H1 (cell line): ENCODE results near the gene DAND5. TPM values are rescaled to one million over a fixed set of nuclear protein-coding genes. Genes with fewer than 3 reads are reported as not detected.

Experiments used
- CTCF ChIA-PET: fragments of 300-600 bp; sonication (Branson Sonifier 250); formaldehyde crosslinking; loops from one replicate; lab custom pipeline; 2021; ENCODE audit not compliant: partially characterized antibody; lab: Charles Lee
- POLR2A ChIA-PET: fragments of 300-600 bp; sonication (Branson Sonifier 250); formaldehyde crosslinking; loops from one replicate; lab custom pipeline; 2021; ENCODE audit warnings: inconsistent platforms; ENCODE audit not compliant: partially characterized antibody; lab: Charles Lee
- DNase-seq, 2 experiments: peaks; one replicate each; pipeline versions ENCODE4 v3.0.0 to v3.0.0-alpha.2; 2010 to 2022; ENCODE audit warnings: low spot score in 2 of 2, low read depth in 1 of 2, mixed read lengths in 1 of 2
- FAIRE-seq: peaks from 2 replicates; lab custom pipeline; 2011; peaks lifted over from hg19 to GRCh38; lab: Jason Lieb, UNC
- H2AFZ ChIP-seq: 2 replicates; pipeline ENCODE4 v1.8.1; 2012; ENCODE audit warnings: low read length, inconsistent platforms
- H2AK5ac ChIP-seq: 2 replicates; pipeline ENCODE4 v1.6.1; 2013; ENCODE audit warnings: low read depth, low read length
- H2BK120ac ChIP-seq: replicated peaks from 2 replicates; pipeline ENCODE3; 2013; ENCODE audit warnings: low read depth, low read length, inconsistent platforms
- H2BK12ac ChIP-seq: 2 replicates; pipeline ENCODE4 v1.6.1; 2013; ENCODE audit warnings: low read depth, low read length
- H2BK15ac ChIP-seq: 2 replicates; pipeline ENCODE4 v1.6.1; 2013; ENCODE audit warnings: low read length
- H2BK20ac ChIP-seq: 2 replicates; pipeline ENCODE4 v1.6.1; 2013; ENCODE audit warnings: low read length
- H2BK5ac ChIP-seq: 2 replicates; pipeline ENCODE4 v1.6.1; 2013; ENCODE audit warnings: low read depth, low read length
- H3K14ac ChIP-seq: 2 replicates; pipeline ENCODE4 v1.6.1; 2013; ENCODE audit warnings: inconsistent platforms; ENCODE audit not compliant: insufficient read length
- H3K18ac ChIP-seq: 2 replicates; pipeline ENCODE4 v1.6.1; 2013; ENCODE audit warnings: low read length; ENCODE audit errors: extremely low read depth
- H3K23ac ChIP-seq: 2 replicates; pipeline ENCODE4 v1.6.1; 2013; ENCODE audit warnings: inconsistent platforms; ENCODE audit not compliant: insufficient read length
- H3K23me2 ChIP-seq: 2 replicates; pipeline ENCODE4 v1.6.1; 2013; ENCODE audit warnings: low read depth, low read length
- H3K27ac ChIP-seq: 2 replicates; pipeline ENCODE4 v1.6.1; 2011; ENCODE audit warnings: low read depth, low read length, inconsistent platforms
- H3K27me3 ChIP-seq, 4 experiments: replicated peaks in 1 of 4; 1 replicate in 1 of 4; 2 replicates in 3 of 4; pipeline versions ENCODE4 v1.6.1 to v1.8.1; 2011 to 2013; ENCODE audit warnings: low read length in 3 of 4, mild to moderate bottlenecking in 3 of 4, inconsistent platforms in 2 of 4, mixed read lengths in 2 of 4, moderate library complexity in 1 of 4; ENCODE audit not compliant: control insufficient read depth in 3 of 4, insufficient read depth in 3 of 4; ENCODE audit errors: extremely low read depth in 1 of 4
- H3K36me3 ChIP-seq, 4 experiments: 2 replicates each; pipeline versions ENCODE4 v1.6.1 to v1.8.1; 2011 to 2013; ENCODE audit warnings: mild to moderate bottlenecking in 4 of 4, low read length in 3 of 4, moderate library complexity in 2 of 4, control low read depth in 1 of 4, inconsistent platforms in 1 of 4; ENCODE audit not compliant: insufficient read depth in 4 of 4, control insufficient read depth in 2 of 4
- H3K4ac ChIP-seq: replicated peaks from 2 replicates; pipeline ENCODE3; 2013; ENCODE audit warnings: low read length, low read depth, mixed read lengths, inconsistent platforms; ENCODE audit not compliant: insufficient read length
- H3K4me1 ChIP-seq, 4 experiments: replicated peaks in 1 of 4; 1 replicate in 1 of 4; 2 replicates in 3 of 4; pipeline versions ENCODE4 v1.6.1 to v1.8.1; 2011 to 2013; ENCODE audit warnings: low read length in 3 of 4, inconsistent platforms in 2 of 4, mixed read lengths in 1 of 4; ENCODE audit not compliant: insufficient read depth in 4 of 4, control insufficient read depth in 3 of 4
- H3K4me2 ChIP-seq, 2 experiments: 2 replicates each; pipeline versions ENCODE4 v1.6.1 to v1.8.1; 2011 to 2013; ENCODE audit warnings: low read depth in 2 of 2, low read length in 2 of 2, control low read depth in 1 of 2, inconsistent platforms in 1 of 2, mild to moderate bottlenecking in 1 of 2; ENCODE audit not compliant: insufficient read depth in 1 of 2
- H3K4me3 ChIP-seq, 4 experiments: fragments of 200-600, 300-600 bp in 1 of 4; sonication (generic), shearing (Covaris generic), sonication (Bioruptor Twin) in 1 of 4; 2 replicates each; pipeline versions ENCODE4 v1.5.1 to v1.8.1; 2011 to 2016; ENCODE audit warnings: low read length in 4 of 4, low read depth in 3 of 4, control low read depth in 2 of 4, inconsistent platforms in 2 of 4, mild to moderate bottlenecking in 2 of 4, mixed read lengths in 1 of 4, moderate library complexity in 1 of 4; ENCODE audit not compliant: insufficient read depth in 2 of 4; ENCODE audit errors: extremely low read depth in 1 of 4
- H3K56ac ChIP-seq: replicated peaks from 2 replicates; pipeline ENCODE3; 2013; ENCODE audit warnings: low read depth, mild to moderate bottlenecking, mixed read lengths, low read length, inconsistent platforms; ENCODE audit not compliant: insufficient read length
- H3K79me1 ChIP-seq: 2 replicates; pipeline ENCODE4 v1.6.1; 2013; ENCODE audit warnings: low read depth, low read length, control low read depth
- H3K79me2 ChIP-seq, 2 experiments: 2 replicates each; pipeline versions ENCODE4 v1.6.1 to v1.8.1; 2012 to 2013; ENCODE audit warnings: low read length in 2 of 2, mild to moderate bottlenecking in 2 of 2, inconsistent platforms in 1 of 2; ENCODE audit not compliant: insufficient read depth in 2 of 2, control insufficient read depth in 1 of 2
- H3K9ac ChIP-seq, 4 experiments: replicated peaks in 1 of 4; 1 replicate in 1 of 4; 2 replicates in 3 of 4; pipeline versions ENCODE4 v1.6.1 to v1.8.1; 2011 to 2013; ENCODE audit warnings: low read depth in 3 of 4, low read length in 3 of 4, control low read depth in 2 of 4, mild to moderate bottlenecking in 2 of 4, moderate library complexity in 2 of 4, inconsistent platforms in 1 of 4; ENCODE audit errors: extremely low read depth in 1 of 4
- H3K9me3 ChIP-seq, 2 experiments: 2 replicates each; pipeline versions ENCODE4 v1.6.1 to v1.8.1; 2012 to 2013; ENCODE audit warnings: mild to moderate bottlenecking in 2 of 2, moderate library complexity in 2 of 2, control low read depth in 1 of 2, inconsistent platforms in 1 of 2, low read depth in 1 of 2, low read length in 1 of 2, mixed read lengths in 1 of 2; ENCODE audit not compliant: insufficient read depth in 2 of 2
- H4K20me1 ChIP-seq, 2 experiments: replicated peaks in 1 of 2; 2 replicates each; pipeline versions ENCODE3 to v1.8.1; 2011 to 2013; ENCODE audit warnings: inconsistent platforms in 2 of 2, low read length in 2 of 2, mild to moderate bottlenecking in 1 of 2; ENCODE audit not compliant: insufficient read depth in 2 of 2, control insufficient read depth in 1 of 2
- H4K5ac ChIP-seq: 2 replicates; pipeline ENCODE4 v1.6.1; 2013; ENCODE audit warnings: low read length, low read depth, mixed read lengths, inconsistent platforms; ENCODE audit not compliant: insufficient read length
- H4K8ac ChIP-seq: 2 replicates; pipeline ENCODE4 v1.8.0; 2013; ENCODE audit warnings: mild to moderate bottlenecking, moderate library complexity, low read length, inconsistent platforms; ENCODE audit not compliant: insufficient read depth; ENCODE audit errors: extremely low read depth
- H4K91ac ChIP-seq: replicated peaks from 2 replicates; pipeline ENCODE3; 2013; ENCODE audit warnings: low read length, mixed read lengths, inconsistent platforms; ENCODE audit not compliant: insufficient read length
- CEBPB ChIP-seq: IDR thresholded peaks from 2 replicates; pipeline ENCODE4 v1.6.1; 2012; ENCODE audit warnings: low read depth, low read length
- CREB1 ChIP-seq: IDR thresholded peaks from 2 replicates; pipeline ENCODE4 v1.6.1; 2012; ENCODE audit warnings: inconsistent platforms
- NANOG ChIP-seq: IDR thresholded peaks from 2 replicates; pipeline ENCODE4 v1.6.1; 2011; ENCODE audit warnings: low read length, low read depth, mild to moderate bottlenecking, inconsistent platforms; ENCODE audit not compliant: insufficient read depth, poor library complexity, severe bottlenecking
- PHF8 ChIP-seq: fragments of 200-600 bp; sonication (generic); conservative IDR thresholded peaks from 2 replicates; pipeline ENCODE4 v1.7.1; 2012; ENCODE audit warnings: low read depth, mild to moderate bottlenecking, inconsistent platforms, low read length, moderate library complexity
- RXRA ChIP-seq: IDR thresholded peaks from 2 replicates; pipeline ENCODE4 v1.6.1; 2011; ENCODE audit warnings: low read depth, mild to moderate bottlenecking, low read length, moderate library complexity; ENCODE audit not compliant: insufficient read depth
- SP2 ChIP-seq: IDR thresholded peaks from 2 replicates; pipeline ENCODE4 v1.6.1; 2012; ENCODE audit warnings: mild to moderate bottlenecking, low read length, inconsistent platforms
- TAF7 ChIP-seq: optimal IDR thresholded peaks from 2 replicates; pipeline ENCODE3; 2011; ENCODE audit warnings: low read depth, mild to moderate bottlenecking, inconsistent platforms, low read length, moderate library complexity, borderline replicate concordance
- USF2 ChIP-seq: IDR thresholded peaks from 2 replicates; pipeline ENCODE4 v1.6.1; 2011; ENCODE audit warnings: low read length, improper control_type of control experiment
- WGBS, 2 experiments: shearing (Covaris generic) in 1 of 2; methylation state at CpG; one replicate each; pipeline versions ENCODE4 v1.1.6 to v1.1.7; 2013 to 2015; ENCODE audit warnings: low lambda C conversion rate in 2 of 2, mixed read lengths in 2 of 2, inconsistent platforms in 1 of 2, low coverage in 1 of 2, missing lambda C conversion rate in 1 of 2; ENCODE audit not compliant: insufficient replicate concordance in 2 of 2, insufficient coverage in 1 of 2, insufficient read length in 1 of 2; ENCODE audit errors: extremely low coverage in 1 of 2, missing lambda C conversion rate in 1 of 2; 5-methylcytosine and 5-hydroxymethylcytosine counted together
- polyA plus RNA-seq, 7 experiments: library from polyadenylated mRNA; depleted of rRNA in 3 of 7; stranded (reverse) in 5 of 7; unstranded in 2 of 7; fragments of >200 nt in 5 of 7; fragments of 200-250 nt in 2 of 7; gene quantifications; 1 replicate in 5 of 7; 2 replicates in 1 of 7; 4 replicates in 1 of 7; pipeline versions ENCODE4 v1.2.1 to v1.2.3, GENCODE V29; 2011 to 2013; ENCODE audit warnings: missing spikeins in 2 of 7, mixed read lengths in 2 of 7
- total RNA-seq: library from RNA; stranded (reverse); fragmentation: NEBNext Ultra II Directional; extraction: Animal tissue kit (Norgen Biotek cat#: 25700); gene quantifications from 2 replicates; pipeline ENCODE4 v1.2.1, GENCODE V29; 2021
- TF ChIP-seq, protein P1 (sequence below), 3 experiments: IDR thresholded peaks; 1 replicate in 2 of 3; 2 replicates in 1 of 3; pipeline versions ENCODE4 v1.5.1 to v1.6.1; 2011; ENCODE audit warnings: low read length in 3 of 3, mild to moderate bottlenecking in 3 of 3, inconsistent platforms in 2 of 3, low read depth in 1 of 3, moderate library complexity in 1 of 3; ENCODE audit not compliant: insufficient read depth in 1 of 3; ENCODE audit errors: control extremely low read depth in 1 of 3

Gene DAND5
- total and polyA plus RNA-seq, 2 of the 8 experiments (the other 6 are each of a cell fraction or from before 2014, with no cell fraction given) = 0.14 to 0.17 TPM

- peak overlapping the region; percentile 90 for H3K56ac ChIP-seq
- H4K20me1 ChIP-seq = peaks cover 0 to 18% of the 10 kb centered on the region in 2 experiments
- no peak overlapping the region for H3K23ac ChIP-seq
- H4K8ac ChIP-seq = no peak overlapping the region
- peaks cover 16% of the 10 kb centered on the region for H3K23me2 ChIP-seq
- no peak overlapping the region for H4K5ac ChIP-seq
- H2BK120ac ChIP-seq = no peak overlapping the region
- no peaks in the 10 kb centered on the region for H3K79me2 ChIP-seq
- no peak overlapping the region for H4K91ac ChIP-seq
- FAIRE-seq = no peak
- H3K9me3 ChIP-seq = no peaks in the 10 kb centered on the region
- no peak overlapping the region for H2BK5ac ChIP-seq
- H3K4ac ChIP-seq = peak overlapping the region; percentile 69
- POLR2A ChIA-PET = interaction anchor here (0.8 to 1.9 kb wide), 3 partner anchors 12 to 117 kb away, joined by 3 to 4 read pairs (median 3); no protein-coding TSS in a partner anchor
- no peak overlapping the region for H3K14ac ChIP-seq
- no peak overlapping the region for H3K9ac ChIP-seq
- no peaks in the 10 kb centered on the region for H3K79me1 ChIP-seq
- peaks cover 0 to 7% (median 3%) of the 10 kb centered on the region in 4 experiments; a peak in 4 of 7 replicates for H3K4me1 ChIP-seq
- DNase-seq = no peak
- H3K4me2 ChIP-seq = no peak overlapping the region
- 82% methylated on average over 3 of the region's 3 CpGs; no CpG with 5 or more reads in 1 of the 2 experiments for WGBS, 2 experiments
- no peak overlapping the region for H2AFZ ChIP-seq
- no peak overlapping the region for H3K27ac ChIP-seq
- peak overlapping the region; percentile 6; the same call in 1 of the 2 replicates for H2BK12ac ChIP-seq
- peak overlapping the region; percentile 97 for H2BK15ac ChIP-seq
- H3K27me3 ChIP-seq = peaks cover 2 to 41% (median 34%) of the 10 kb centered on the region in 4 experiments
- H3K4me3 ChIP-seq = no peak overlapping the region
- H2AK5ac ChIP-seq = peak overlapping the region; percentile 70; the same call in 1 of the 2 replicates
- CTCF ChIA-PET = interaction anchor here (0.6 to 16.3 kb wide), 17 partner anchors 8 to 702 kb away, joined by 3 to 431 read pairs (median 6); partner anchors contain the start of gene DAND5
- H2BK20ac ChIP-seq = peak overlapping the region; percentile 99
- no peak overlapping the region; the same call in 1 of the 2 replicates for H3K18ac ChIP-seq
- no peaks in the 10 kb centered on the region for H3K36me3 ChIP-seq
- TF ChIP-seq PHF8 (no peak), SP2 (no peak), RXRA (no peak), NANOG (no peak), CEBPB (no peak), TAF7 (no peak), USF2 (no peak), CREB1 (no peak)
- TF ChIP-seq, protein P1, sequence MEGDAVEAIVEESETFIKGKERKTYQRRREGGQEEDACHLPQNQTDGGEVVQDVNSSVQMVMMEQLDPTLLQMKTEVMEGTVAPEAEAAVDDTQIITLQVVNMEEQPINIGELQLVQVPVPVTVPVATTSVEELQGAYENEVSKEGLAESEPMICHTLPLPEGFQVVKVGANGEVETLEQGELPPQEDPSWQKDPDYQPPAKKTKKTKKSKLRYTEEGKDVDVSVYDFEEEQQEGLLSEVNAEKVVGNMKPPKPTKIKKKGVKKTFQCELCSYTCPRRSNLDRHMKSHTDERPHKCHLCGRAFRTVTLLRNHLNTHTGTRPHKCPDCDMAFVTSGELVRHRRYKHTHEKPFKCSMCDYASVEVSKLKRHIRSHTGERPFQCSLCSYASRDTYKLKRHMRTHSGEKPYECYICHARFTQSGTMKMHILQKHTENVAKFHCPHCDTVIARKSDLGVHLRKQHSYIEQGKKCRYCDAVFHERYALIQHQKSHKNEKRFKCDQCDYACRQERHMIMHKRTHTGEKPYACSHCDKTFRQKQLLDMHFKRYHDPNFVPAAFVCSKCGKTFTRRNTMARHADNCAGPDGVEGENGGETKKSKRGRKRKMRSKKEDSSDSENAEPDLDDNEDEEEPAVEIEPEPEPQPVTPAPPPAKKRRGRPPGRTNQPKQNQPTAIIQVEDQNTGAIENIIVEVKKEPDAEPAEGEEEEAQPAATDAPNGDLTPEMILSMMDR (IDR thresholded peaks at IDR 0.05; ENCODE audit: control extremely low read depth in 1 of 3, insufficient read depth in 1 of 3, low read depth in 1 of 3, low read length in 3 of 3) = no peak
These were observed 14.8 kb downstream of the DAND5 start for GRCh38 chr19:12984143-12984627.
